ENCODE results near the gene FAM13C.

The FAM13C gene

DNA sequence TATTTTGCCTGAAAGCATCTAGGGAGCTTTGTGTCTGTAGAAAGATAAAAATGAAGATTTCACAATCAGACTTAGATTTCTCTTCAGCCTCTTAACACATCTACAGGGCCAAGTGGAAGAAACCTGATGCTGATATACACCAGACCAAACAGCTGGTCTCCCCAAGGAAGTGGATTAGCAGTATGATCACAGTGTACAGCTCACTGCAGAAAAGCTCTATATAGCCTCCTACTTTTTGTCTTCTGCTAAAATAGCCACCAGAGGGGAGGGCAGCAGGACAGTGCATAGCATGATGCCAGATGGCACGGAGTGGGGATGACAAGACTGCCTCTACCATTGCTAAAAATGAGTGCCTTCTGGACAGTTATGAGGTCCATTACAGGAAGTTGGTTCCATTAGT, 16.0 kb downstream of the FAM13C start:
- Histone ChIP-seq H3K27me3 (no peaks in the 10 kb centered on the region), H3K36me3 (no peaks in the 10 kb centered on the region), H3K9ac (no peak overlapping the region), H3K4me2 (no peak overlapping the region), H3K4me3 (no peak overlapping the region), H3K27ac (no peak overlapping the region), H3K9me3 (replicated peaks in 1 of 11) (no peaks in the 10 kb centered on the region; a peak in 1 of 22 replicates), H3K4me1 (no peaks in the 10 kb centered on the region), H4K20me1 (no peaks in the 10 kb centered on the region)
- no peak for TF ChIP-seq Cebpa-rat (IDR thresholded peaks at IDR 0.05)

DNA sequence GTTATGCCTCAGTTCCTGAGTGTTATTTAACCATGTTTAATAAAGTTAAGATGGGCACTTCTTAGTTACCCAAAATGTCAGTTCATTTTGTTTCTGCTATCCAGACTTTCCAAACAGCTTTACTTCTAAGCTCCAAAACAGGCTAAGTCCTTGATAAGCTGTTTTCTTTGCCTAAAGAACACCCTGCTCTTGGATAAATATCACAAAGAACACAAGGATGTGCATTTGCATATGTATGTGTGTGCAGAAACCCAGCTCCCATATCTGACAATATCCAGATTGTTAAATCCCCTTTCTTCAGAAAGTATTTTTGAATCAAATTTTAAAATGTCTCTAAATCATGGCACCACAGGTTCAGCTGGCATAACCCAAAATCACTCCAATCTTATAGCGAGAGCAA, 19.6 kb downstream of the FAM13C start:
- no peak overlapping the region for H3K4me3 ChIP-seq
- no peak overlapping the region for H3K27ac ChIP-seq
- no peaks in the 10 kb centered on the region for H3K27me3 ChIP-seq
- no peaks in the 10 kb centered on the region for H3K36me3 ChIP-seq
- no peak overlapping the region for H3K9ac ChIP-seq
- H3K4me2 ChIP-seq: no peak overlapping the region
- no peaks in the 10 kb centered on the region; a peak in 1 of 22 replicates for H3K9me3 ChIP-seq (replicated peaks in 1 of 11)
- H3K4me1 ChIP-seq: no peaks in the 10 kb centered on the region
- no peaks in the 10 kb centered on the region for H4K20me1 ChIP-seq
- no peak for TF ChIP-seq Cebpa-rat (IDR thresholded peaks at IDR 0.05)

DNA sequence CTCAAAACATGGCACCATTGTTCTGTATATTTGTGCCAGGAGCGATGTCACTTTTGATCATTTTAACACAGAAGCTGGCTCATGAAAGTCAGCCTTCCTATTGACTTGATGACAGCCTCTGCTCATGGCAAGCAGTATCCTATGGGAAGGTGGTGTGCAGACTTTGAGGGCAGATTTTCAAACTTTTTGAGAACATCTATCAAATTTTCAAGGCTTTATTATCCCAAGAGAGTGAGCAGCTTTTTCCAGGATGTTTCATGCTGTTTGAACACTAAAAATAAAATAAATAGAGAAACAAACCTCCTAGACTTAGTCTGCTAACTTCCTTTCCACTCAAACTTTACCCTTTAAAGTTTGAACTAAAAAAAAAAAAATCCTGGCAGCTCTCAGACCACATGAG, 20.3 kb downstream of the FAM13C start:
- Histone ChIP-seq H3K4me1 (no peaks in the 10 kb centered on the region), H4K20me1 (no peaks in the 10 kb centered on the region), H3K27ac (no peak overlapping the region)

DNA sequence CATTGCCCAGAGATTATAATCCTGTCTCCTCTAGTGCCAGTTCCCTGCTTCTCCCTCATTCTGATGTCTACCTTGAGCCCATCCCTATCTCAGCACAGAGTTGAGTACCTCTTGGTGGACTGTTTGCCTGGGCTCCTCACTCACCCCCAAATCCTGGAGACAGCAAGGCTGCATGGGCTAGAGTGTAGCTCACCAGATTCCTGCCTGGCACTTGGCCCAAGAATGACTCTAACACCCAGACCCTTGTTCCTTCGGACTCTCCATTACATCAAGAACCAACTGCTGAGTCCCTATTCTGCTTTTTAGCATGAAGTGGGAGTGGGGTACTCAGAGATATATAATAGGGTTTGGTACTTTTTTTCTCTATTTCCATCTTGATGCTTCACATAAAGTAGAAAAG, 22.1 kb downstream of the FAM13C start:
- Histone ChIP-seq H3K9me3 (replicated peaks in 1 of 11) (no peaks in the 10 kb centered on the region; a peak in 1 of 22 replicates), H3K9ac (no peak overlapping the region), H3K4me2 (no peak overlapping the region), H3K36me3 (no peaks in the 10 kb centered on the region), H3K4me1 (no peaks in the 10 kb centered on the region), H3K27ac (no peak overlapping the region), H3K4me3 (no peak overlapping the region), H3K27me3 (no peaks in the 10 kb centered on the region), H4K20me1 (no peaks in the 10 kb centered on the region)
- TF ChIP-seq Cebpa-rat (IDR thresholded peaks at IDR 0.05): no peak

More for the DNA sequence above, 20.3 kb downstream of the FAM13C start:
- TF ChIP-seq Cebpa-rat (IDR thresholded peaks at IDR 0.05): no peak
- Histone ChIP-seq H3K4me3 (no peak overlapping the region), H3K4me2 (no peak overlapping the region), H3K9me3 (replicated peaks in 1 of 11) (no peaks in the 10 kb centered on the region; a peak in 1 of 22 replicates), H3K36me3 (no peaks in the 10 kb centered on the region), H3K27me3 (no peaks in the 10 kb centered on the region), H3K9ac (no peak overlapping the region)

DNA sequence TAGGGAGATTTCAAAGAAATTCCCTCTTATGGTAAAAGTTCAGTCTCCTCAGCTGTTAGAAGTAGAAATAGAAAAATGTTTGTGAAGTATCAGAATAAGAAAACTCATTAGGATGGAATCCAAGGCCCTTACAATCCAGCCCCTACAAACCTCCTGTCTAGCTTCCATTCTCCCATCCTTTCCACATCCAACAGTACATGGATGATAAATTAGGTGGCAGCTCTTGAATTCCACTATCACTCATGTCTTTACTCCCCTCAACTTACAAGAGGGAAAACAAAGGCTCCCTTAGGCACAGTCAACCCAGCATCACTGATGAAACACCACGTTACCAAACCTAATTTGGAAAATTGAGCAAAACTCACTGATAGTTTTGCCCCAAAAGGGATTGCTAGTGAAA, 23.0 kb downstream of the FAM13C start:
- H3K9me3 ChIP-seq (replicated peaks in 1 of 11): no peaks in the 10 kb centered on the region; a peak in 1 of 22 replicates
- TF ChIP-seq Cebpa-rat (IDR thresholded peaks at IDR 0.05): no peak
- H3K27me3 ChIP-seq: no peaks in the 10 kb centered on the region

DNA sequence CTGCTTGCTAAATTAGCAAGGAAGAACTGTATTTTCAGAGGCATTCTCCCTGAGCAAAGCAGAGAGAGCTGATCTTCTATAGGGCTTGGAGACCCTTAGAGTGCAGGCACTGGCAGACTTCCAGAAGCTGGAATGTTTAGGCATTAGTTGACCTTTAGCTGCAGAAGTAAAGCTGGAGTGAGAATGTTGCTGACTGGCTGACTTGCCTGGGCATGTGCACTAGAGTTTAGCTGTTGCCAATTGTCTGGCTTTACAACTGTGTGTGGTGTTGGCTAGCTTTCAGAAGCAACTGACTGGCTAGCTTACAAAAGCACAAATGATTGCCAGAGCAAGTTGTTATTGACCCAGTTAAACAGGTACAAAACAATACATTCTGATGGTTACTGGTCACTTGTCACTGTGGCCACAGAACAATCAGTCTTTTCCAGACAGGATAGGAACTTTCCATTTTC, 25.1 kb downstream of the FAM13C start:
- no peaks in the 10 kb centered on the region for H3K9me3 ChIP-seq (replicated peaks in 1 of 11)
- no peak overlapping the region for H3K9ac ChIP-seq
- no peaks in the 10 kb centered on the region for H3K36me3 ChIP-seq
- no peak overlapping the region for H3K4me2 ChIP-seq
- no peaks in the 10 kb centered on the region for H4K20me1 ChIP-seq
- H3K4me3 ChIP-seq: no peak overlapping the region
- no peaks in the 10 kb centered on the region for H3K4me1 ChIP-seq
- TF ChIP-seq Cebpa-rat (IDR thresholded peaks at IDR 0.05): no peak
- H3K27me3 ChIP-seq: no peaks in the 10 kb centered on the region
- H3K27ac ChIP-seq: no peak overlapping the region

More for the DNA sequence above, 23.0 kb downstream of the FAM13C start:
- no peak overlapping the region for H3K27ac ChIP-seq
- no peak overlapping the region for H3K4me2 ChIP-seq
- no peak overlapping the region for H3K4me3 ChIP-seq
- H3K36me3 ChIP-seq: no peaks in the 10 kb centered on the region
- no peaks in the 10 kb centered on the region for H3K4me1 ChIP-seq
- no peak overlapping the region for H3K9ac ChIP-seq
- no peaks in the 10 kb centered on the region for H4K20me1 ChIP-seq

DNA sequence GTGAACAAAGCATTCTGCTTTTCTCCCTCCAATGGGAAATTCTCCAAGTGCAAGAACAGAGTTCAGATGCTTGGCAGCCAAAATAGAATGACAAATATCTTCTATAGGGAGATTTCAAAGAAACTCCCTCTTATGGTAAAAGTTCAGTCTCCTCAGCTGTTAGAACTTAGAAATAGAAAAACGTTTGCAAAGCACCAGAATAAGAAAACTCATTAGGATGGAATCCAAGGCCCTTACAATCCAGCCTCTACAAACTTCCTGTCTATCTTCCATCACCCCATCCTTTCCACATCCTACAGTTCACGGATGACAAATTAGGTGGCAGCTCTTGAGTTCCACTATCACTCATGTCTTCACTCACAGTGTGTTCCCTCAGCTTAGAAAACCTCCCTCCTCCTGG, 25.7 kb downstream of the FAM13C start:
- no peak overlapping the region for H3K4me3 ChIP-seq
- H3K27ac ChIP-seq: no peak overlapping the region
- H3K9me3 ChIP-seq (replicated peaks in 1 of 11): no peaks in the 10 kb centered on the region
- no peaks in the 10 kb centered on the region for H4K20me1 ChIP-seq
- H3K4me1 ChIP-seq: no peaks in the 10 kb centered on the region
- H3K4me2 ChIP-seq: no peak overlapping the region
- H3K27me3 ChIP-seq: no peaks in the 10 kb centered on the region
- H3K9ac ChIP-seq: no peak overlapping the region
- TF ChIP-seq Cebpa-rat (IDR thresholded peaks at IDR 0.05): no peak
- H3K36me3 ChIP-seq: no peaks in the 10 kb centered on the region

DNA sequence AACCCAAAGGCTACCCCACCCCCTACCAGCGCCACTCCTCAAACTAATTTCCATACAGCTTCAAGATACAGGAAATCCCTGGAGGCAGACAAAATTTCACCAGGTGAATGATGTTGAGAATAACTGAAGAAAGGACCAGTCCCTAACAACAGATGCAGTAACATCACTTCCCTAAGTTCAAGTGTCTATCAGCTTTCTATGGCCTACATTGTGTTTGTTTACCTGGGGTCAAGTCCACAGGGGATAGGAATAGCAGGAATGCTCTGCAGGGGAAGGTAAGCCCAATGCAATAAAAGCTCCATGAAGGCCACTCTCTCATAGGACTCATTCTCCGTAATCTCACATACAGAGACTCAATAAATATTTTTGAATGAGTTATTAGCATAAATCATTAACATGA, 26.9 kb downstream of the FAM13C start:
- Histone ChIP-seq H3K36me3 (no peaks in the 10 kb centered on the region), H3K9ac (no peak overlapping the region), H4K20me1 (no peaks in the 10 kb centered on the region), H3K4me2 (no peak overlapping the region), H3K9me3 (replicated peaks in 1 of 11) (no peaks in the 10 kb centered on the region), H3K4me1 (no peaks in the 10 kb centered on the region), H3K27me3 (no peaks in the 10 kb centered on the region), H3K27ac (no peak overlapping the region), H3K4me3 (no peak overlapping the region)
- no peak for TF ChIP-seq Cebpa-rat (IDR thresholded peaks at IDR 0.05)

DNA sequence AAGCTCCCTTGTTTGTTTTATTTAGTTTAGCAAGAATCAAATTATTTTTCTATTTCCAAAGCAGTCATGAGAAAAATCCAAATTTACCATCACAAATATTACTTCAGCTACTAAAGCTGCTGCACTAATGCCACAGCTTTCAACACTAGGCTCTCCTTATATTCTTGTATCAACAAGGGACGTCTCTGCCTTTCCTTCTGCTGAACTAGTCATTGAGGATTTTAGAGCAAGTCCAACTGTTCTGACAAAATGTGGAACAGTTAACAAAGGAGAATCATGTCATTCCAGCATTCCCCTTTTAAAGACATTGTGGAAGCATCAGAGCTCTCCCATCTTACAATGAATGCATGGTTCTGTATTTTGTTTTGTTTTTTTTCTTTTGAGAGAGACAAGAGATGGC, 28.6 kb downstream of the FAM13C start:
- Histone ChIP-seq H3K4me1 (no peaks in the 10 kb centered on the region), H4K20me1 (no peaks in the 10 kb centered on the region), H3K36me3 (no peaks in the 10 kb centered on the region), H3K4me2 (no peak overlapping the region), H3K9me3 (replicated peaks in 1 of 11) (no peaks in the 10 kb centered on the region), H3K27ac (no peak overlapping the region), H3K27me3 (no peaks in the 10 kb centered on the region), H3K9ac (no peak overlapping the region), H3K4me3 (no peak overlapping the region)
- TF ChIP-seq Cebpa-rat (IDR thresholded peaks at IDR 0.05): no peak

DNA sequence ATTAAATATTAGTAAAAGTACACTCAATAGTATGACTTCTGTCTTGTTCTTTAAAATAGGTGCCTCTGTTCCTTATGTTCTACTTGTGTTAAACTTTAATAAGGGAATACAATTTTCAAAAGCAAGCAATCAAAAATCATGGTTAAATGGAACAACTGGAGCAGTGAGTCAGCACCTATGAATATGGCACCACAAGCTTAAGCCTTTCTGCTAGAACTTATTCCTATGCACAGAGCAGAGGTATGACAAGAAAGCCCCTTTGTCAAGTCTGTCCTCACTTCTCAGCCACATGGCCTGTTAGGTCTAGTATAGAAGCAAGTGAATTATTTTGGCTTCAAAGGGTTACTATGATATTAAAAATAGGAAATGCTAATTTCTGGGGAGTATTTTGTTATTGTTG, 29.8 kb downstream of the FAM13C start:
- H3K9ac ChIP-seq: no peak overlapping the region
- no peaks in the 10 kb centered on the region for H3K27me3 ChIP-seq
- no peaks in the 10 kb centered on the region for H4K20me1 ChIP-seq
- H3K9me3 ChIP-seq (replicated peaks in 1 of 11): no peaks in the 10 kb centered on the region
- no peak overlapping the region for H3K4me2 ChIP-seq
- TF ChIP-seq Cebpa-rat (IDR thresholded peaks at IDR 0.05): no peak
- no peak overlapping the region for H3K4me3 ChIP-seq
- no peaks in the 10 kb centered on the region for H3K36me3 ChIP-seq
- H3K4me1 ChIP-seq: no peaks in the 10 kb centered on the region
- H3K27ac ChIP-seq: no peak overlapping the region

DNA sequence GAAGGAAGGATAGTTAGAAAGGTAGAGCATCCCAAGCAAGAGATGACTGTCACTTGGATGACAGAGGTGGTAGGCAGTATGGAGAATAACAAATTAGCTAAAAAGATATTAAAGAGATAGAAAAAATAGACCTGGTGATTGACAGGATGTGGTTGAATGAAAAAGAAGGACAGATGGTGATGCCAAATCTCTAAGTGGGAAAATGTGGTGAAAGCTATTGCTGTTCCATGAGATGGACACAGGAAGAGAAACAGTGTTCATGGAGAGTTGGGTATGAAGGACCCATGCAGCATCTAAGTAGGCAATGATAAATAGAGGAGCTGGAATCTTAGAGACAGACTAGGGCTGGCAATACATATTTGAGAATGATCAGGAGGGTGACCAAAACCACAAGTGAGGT, 30.7 kb downstream of the FAM13C start:
- H3K9me3 ChIP-seq (replicated peaks in 1 of 11): no peaks in the 10 kb centered on the region
- no peaks in the 10 kb centered on the region for H3K36me3 ChIP-seq
- H3K4me1 ChIP-seq: no peaks in the 10 kb centered on the region
- no peak overlapping the region for H3K4me3 ChIP-seq
- no peak overlapping the region for H3K9ac ChIP-seq
- H3K27ac ChIP-seq: no peak overlapping the region
- no peaks in the 10 kb centered on the region for H3K27me3 ChIP-seq
- TF ChIP-seq Cebpa-rat (IDR thresholded peaks at IDR 0.05): no peak
- no peaks in the 10 kb centered on the region for H4K20me1 ChIP-seq
- H3K4me2 ChIP-seq: no peak overlapping the region

Data from BLaER1 treated with 17β-estradiol and CSF1 and Interleukin-3, amounts not matched to agents 10 nM and 100 nM (cell line).